ENCODE data around the gene C17orf67. TPM values are rescaled to one million over a fixed set of nuclear protein-coding genes. Genes with fewer than 3 reads are reported as not detected.

Gene C17orf67, protein sequence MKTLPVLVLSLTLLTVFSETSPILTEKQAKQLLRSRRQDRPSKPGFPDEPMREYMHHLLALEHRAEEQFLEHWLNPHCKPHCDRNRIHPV
- 10.1 TPM for total RNA-seq

DNA sequence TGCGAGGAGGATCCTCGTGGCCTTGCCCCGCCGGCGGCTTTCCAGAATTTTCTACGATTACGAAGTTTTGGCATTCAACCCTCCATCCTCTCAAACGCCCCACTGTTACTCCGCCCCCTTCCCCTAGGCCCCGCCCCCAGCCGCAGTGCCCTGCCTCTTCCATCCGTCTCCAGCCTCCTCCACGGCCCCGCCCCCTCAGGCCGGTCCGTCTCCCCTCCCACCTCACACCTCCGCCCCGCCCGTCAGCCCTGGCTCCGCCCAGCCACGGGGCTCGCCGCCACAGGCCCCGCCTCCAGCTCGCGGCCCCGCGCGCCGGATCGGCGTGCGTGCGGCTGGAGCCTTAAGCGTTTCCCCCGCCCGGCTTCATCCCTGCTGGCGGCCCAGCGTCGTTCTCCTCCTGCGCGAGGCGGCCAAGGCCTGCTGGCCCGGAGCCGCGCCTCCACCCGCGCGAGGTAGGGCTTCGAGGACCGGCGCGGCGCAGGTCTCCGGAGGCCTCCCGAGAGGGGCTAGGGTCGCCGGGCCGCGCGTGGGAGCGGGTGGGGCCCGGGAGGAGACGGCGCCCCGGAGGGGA lies at the start of gene C17orf67, which contains the start of gene DGKE:
Gene C17orf67 (minus strand): TSS at position 112 of the 571 bp plus-strand sequence. CDS start 18,110 bp downstream, outside the sequence.
Gene DGKE (plus strand): TSS at position 343 of the 571 bp plus-strand sequence. CDS start 645 bp downstream, outside the sequence.
- peak; percentile 93 to 98 for DNase-seq (ENCODE audit: low spot score in 2 of 2)
- Histone ChIP-seq H3K27me3 (no peaks in the 10 kb centered on the region), H3K4me3 (peak within 1 kb of the TSS; percentile 71 to 91), H3K9me3 (no peaks in the 10 kb centered on the region), H3K4me1 (peaks cover 0 to 16% of the 10 kb centered on the region in 2 donors), H3K27ac (peak within 1 kb of the TSS; percentile 80 to 82), H3K36me3 (peaks cover 0 to 3% of the 10 kb centered on the region in 2 donors)
- intact Hi-C loops (cut with DNase I): loop anchor here (5.0 to 10.0 kb wide), 4 partner anchors 251 to 1683 kb away; partner anchors contain the start of genes AKAP1, HLF and TMEM100
- no peak for TF ChIP-seq CTCF (IDR thresholded peaks at IDR 0.05)

- no peak for DNase-seq (ENCODE audit: low spot score in 2 of 2)
- intact Hi-C loops (cut with DNase I): no loop called here
- no peak for TF ChIP-seq CTCF (IDR thresholded peaks at IDR 0.05)
Measured at GRCh38 chr17:56881685-56882295, 48.1 kb upstream of the C17orf67 start.

DNA sequence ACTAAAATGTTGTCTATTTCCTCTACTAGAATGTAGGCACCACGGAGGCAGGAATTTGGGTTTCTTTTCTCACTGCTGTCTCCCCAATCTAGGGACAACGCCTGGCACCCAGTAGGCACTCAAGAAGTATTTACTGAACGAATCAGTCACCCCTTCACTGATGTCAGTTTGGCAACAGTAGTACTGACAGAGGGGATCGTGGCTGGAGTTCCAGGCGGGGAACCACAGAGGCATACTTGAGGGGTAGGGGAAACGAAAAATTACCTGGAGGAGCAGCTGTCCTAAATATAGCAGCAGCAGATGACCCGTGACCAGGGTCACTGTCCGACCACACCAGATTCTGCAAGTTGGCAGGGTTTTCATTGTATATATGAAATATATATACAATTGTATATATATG lies 46.9 kb upstream of the C17orf67 start:
- no peaks in the 10 kb centered on the region for H3K4me1 ChIP-seq
- H3K27me3 ChIP-seq: no peaks in the 10 kb centered on the region
- H3K4me3 ChIP-seq: no peak overlapping the region
- DNase-seq (ENCODE audit: low spot score in 2 of 2): no peak
- H3K27ac ChIP-seq: no peak overlapping the region
- no peaks in the 10 kb centered on the region for H3K36me3 ChIP-seq
- intact Hi-C loops (cut with DNase I): no loop called here
- H3K9me3 ChIP-seq: no peaks in the 10 kb centered on the region
- TF ChIP-seq CTCF (IDR thresholded peaks at IDR 0.05): no peak

More at GRCh38 chr17:56881685-56882295, 48.1 kb upstream of the C17orf67 start:
- no peaks in the 10 kb centered on the region for H3K27me3 ChIP-seq
- H3K9me3 ChIP-seq: no peaks in the 10 kb centered on the region
- H3K27ac ChIP-seq: no peak overlapping the region
- no peak overlapping the region for H3K4me3 ChIP-seq
- H3K36me3 ChIP-seq: no peaks in the 10 kb centered on the region
- no peaks in the 10 kb centered on the region for H3K4me1 ChIP-seq

DNA sequence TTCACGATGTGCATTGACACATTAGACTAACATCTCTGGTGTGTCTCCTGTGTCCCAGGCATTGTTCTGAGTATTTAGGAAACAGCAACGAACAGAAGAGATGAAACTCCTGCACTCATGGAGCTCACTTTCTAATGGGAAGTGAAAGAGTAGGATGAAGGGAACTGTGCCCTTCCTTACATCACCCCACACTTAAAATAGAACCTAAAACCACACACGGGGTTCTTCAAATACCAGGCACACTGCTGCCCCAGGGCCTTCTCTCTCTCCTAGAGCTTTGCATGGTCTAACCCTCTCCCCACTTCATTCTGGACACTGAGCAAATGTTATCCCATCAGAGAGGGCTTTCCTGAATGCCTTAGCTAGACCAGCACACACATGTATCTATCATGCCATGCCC lies 46.4 kb upstream of the C17orf67 start:
- no peak overlapping the region for H3K27ac ChIP-seq
- H3K27me3 ChIP-seq: no peaks in the 10 kb centered on the region
- no peak for DNase-seq (ENCODE audit: low spot score in 2 of 2)
- H3K36me3 ChIP-seq: no peaks in the 10 kb centered on the region
- H3K4me1 ChIP-seq: no peaks in the 10 kb centered on the region
- H3K4me3 ChIP-seq: no peak overlapping the region
- no peak for TF ChIP-seq CTCF (IDR thresholded peaks at IDR 0.05)
- intact Hi-C loops (cut with DNase I): no loop called here
- H3K9me3 ChIP-seq: no peaks in the 10 kb centered on the region

DNA sequence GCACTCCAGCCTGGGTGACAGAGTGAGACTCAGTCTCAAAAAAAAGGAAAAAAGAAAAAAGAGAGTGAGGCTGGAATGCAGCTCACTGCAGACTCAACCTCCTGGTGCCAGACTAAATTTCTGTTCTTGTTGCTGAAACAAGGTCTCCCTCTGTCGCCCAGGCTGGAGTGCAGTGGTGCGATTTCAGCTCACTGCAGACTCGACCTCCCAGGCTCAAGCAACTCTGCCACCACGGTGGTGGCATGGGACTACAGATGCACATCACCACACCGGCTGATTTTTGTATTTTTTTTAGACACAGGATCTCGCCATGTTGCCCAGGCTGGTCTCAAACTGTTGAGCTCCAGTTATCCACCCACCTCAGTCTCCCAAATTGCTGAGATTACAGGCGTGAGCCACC lies 45.6 kb upstream of the C17orf67 start:
- no peak for TF ChIP-seq CTCF (IDR thresholded peaks at IDR 0.05)
- Histone ChIP-seq H3K36me3 (no peaks in the 10 kb centered on the region), H3K9me3 (no peaks in the 10 kb centered on the region), H3K27me3 (no peaks in the 10 kb centered on the region), H3K4me3 (no peak overlapping the region), H3K4me1 (no peaks in the 10 kb centered on the region), H3K27ac (no peak overlapping the region)
- intact Hi-C loops (cut with DNase I): no loop called here
- no peak for DNase-seq (ENCODE audit: low spot score in 2 of 2)

Measured in ascending aorta (tissue), 2 donors.